Measurements from ENCODE around the gene METRN.

DNA sequence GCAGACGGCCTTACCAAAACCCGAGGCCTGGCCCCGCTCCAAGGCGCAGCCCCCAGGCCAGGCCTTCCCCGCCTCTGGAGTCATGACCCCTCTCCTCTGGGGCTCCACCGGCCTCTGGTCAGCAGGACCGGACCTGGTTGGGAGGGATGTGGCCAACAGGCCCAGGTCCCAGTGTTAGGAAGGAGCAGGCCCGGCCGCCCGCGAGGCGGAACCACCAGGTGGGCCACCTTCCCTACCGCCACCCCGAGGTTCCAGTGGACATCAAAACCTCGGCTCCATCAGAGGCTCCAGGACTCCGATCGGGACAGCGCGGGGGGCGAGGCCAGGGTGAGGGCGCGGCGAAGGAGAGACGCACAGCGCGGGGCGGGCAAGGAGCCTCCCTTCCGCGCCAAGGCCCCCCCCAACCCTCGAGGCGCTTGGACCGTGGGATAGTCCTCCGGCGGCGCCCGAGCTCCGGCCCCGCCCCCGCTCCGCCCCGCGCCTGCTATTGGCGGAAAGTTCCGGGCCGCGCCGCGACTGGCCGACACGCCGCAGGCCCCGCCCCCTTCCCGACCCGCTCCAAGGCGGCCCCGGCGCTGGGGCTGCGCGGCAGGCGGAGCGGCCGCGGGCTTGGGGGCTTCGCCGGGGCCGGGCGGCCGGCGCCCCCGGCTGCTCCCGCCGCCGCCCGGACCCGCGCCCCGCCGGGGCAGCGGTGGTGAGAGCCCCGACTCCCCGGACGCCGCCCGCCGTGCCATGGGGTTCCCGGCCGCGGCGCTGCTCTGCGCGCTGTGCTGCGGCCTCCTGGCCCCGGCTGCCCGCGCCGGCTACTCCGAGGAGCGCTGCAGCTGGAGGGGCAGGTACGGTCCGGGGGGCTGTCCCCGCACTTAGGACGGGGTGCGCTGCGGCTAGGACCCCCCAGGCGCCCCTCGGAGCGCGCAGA, at the start of gene METRN:
- TF ChIP-seq, protein P1, sequence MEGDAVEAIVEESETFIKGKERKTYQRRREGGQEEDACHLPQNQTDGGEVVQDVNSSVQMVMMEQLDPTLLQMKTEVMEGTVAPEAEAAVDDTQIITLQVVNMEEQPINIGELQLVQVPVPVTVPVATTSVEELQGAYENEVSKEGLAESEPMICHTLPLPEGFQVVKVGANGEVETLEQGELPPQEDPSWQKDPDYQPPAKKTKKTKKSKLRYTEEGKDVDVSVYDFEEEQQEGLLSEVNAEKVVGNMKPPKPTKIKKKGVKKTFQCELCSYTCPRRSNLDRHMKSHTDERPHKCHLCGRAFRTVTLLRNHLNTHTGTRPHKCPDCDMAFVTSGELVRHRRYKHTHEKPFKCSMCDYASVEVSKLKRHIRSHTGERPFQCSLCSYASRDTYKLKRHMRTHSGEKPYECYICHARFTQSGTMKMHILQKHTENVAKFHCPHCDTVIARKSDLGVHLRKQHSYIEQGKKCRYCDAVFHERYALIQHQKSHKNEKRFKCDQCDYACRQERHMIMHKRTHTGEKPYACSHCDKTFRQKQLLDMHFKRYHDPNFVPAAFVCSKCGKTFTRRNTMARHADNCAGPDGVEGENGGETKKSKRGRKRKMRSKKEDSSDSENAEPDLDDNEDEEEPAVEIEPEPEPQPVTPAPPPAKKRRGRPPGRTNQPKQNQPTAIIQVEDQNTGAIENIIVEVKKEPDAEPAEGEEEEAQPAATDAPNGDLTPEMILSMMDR (IDR thresholded peaks at IDR 0.05; ENCODE audit: low read length): no peak
- TF ChIP-seq EZH2 (optimal IDR thresholded peaks at IDR 0.05; ENCODE audit: low read depth, low read length): no peak

Measured in MM.1S (cell line).